Neutrophil (primary cell): ENCODE results near the gene USP20.
A peak's percentile ranks its signal among the peaks of the same experiment; 100 is the strongest.

Source experiments
- H3K27ac ChIP-seq: fragments of 200-600 bp; sonication (generic); 2 replicates; pipeline ENCODE4 v1.5.1; 2016; ENCODE audit warnings: mild to moderate bottlenecking, moderate library complexity
- H3K27me3 ChIP-seq: fragments of 200-600 bp; sonication (generic); 2 replicates; pipeline ENCODE4 v1.6.0; 2016; ENCODE audit warnings: mild to moderate bottlenecking
- H3K36me3 ChIP-seq: fragments of 200-600 bp; sonication (generic); 2 replicates; pipeline ENCODE4 v1.5.1; 2017
- H3K4me1 ChIP-seq, 2 experiments: fragments of 200-600 bp in 1 of 2; sonication (generic) in 1 of 2; 1 replicate in 1 of 2; 2 replicates in 1 of 2; pipeline versions ENCODE4 v1.5.1 to v1.6.1; 2013 to 2016; ENCODE audit warnings: low read depth in 1 of 2, low read length in 1 of 2, mild to moderate bottlenecking in 1 of 2, moderate library complexity in 1 of 2; ENCODE audit not compliant: control insufficient read depth in 1 of 2, insufficient read depth in 1 of 2
- H3K4me3 ChIP-seq, 2 experiments: fragments of 200-600 bp in 1 of 2; sonication (generic) in 1 of 2; 1 replicate in 1 of 2; 2 replicates in 1 of 2; pipeline ENCODE4 v1.5.1; 2013 to 2016; ENCODE audit warnings: low read depth in 1 of 2, low read length in 1 of 2, mild to moderate bottlenecking in 1 of 2, moderate library complexity in 1 of 2
- H3K9me3 ChIP-seq: fragments of 200-600 bp; sonication (generic); 2 replicates; pipeline ENCODE4 v1.5.1; 2016
- CTCF ChIP-seq: fragments of 200-600 bp; sonication (generic); IDR thresholded peaks from 2 replicates; pipeline ENCODE4 v1.5.1; 2016; ENCODE audit warnings: antibody characterized with exemption

USP20 gene

GRCh38 chr9:129801504-129801903 lies 33.8 kb upstream of the USP20 start:
- H3K9me3 ChIP-seq, result no peaks in the 10 kb centered on the region
- no peak overlapping the region for H3K4me3 ChIP-seq
- H3K4me1 ChIP-seq, result peaks cover 30 to 31% of the 10 kb centered on the region in 2 experiments
- peak overlapping the region; percentile 39 for H3K27ac ChIP-seq
- H3K36me3 ChIP-seq, result peaks cover 6% of the 10 kb centered on the region
- TF ChIP-seq CTCF, result no peak
- no peaks in the 10 kb centered on the region for H3K27me3 ChIP-seq

GRCh38 chr9:129802833-129803675 lies 32.2 kb upstream of the USP20 start, which contains the start of gene TOR1B:
Gene TOR1B (plus strand): TSS chr9:129803184. CDS start chr9:129803213, 29 bp downstream.
- Histone ChIP-seq H3K4me1 (peaks cover 44 to 47% of the 10 kb centered on the region in 2 experiments), H3K27ac (peak within 1 kb of the TSS; percentile 96), H3K36me3 (peaks cover 18% of the 10 kb centered on the region), H3K9me3 (no peaks in the 10 kb centered on the region), H3K4me3 (peak within 1 kb of the TSS; percentile 86 to 91), H3K27me3 (no peaks in the 10 kb centered on the region)
- TF ChIP-seq CTCF, result peak; percentile 62

- Histone ChIP-seq H3K4me1 (peaks cover 50 to 53% of the 10 kb centered on the region in 2 experiments), H3K4me3 (peak overlapping the region; percentile 86 to 91), H3K27me3 (no peaks in the 10 kb centered on the region), H3K9me3 (no peaks in the 10 kb centered on the region), H3K27ac (peak overlapping the region; percentile 96), H3K36me3 (peaks cover 20% of the 10 kb centered on the region)
- TF ChIP-seq CTCF, result no peak
Observed at GRCh38 chr9:129803676-129804060, 31.6 kb upstream of the USP20 start.

- no peaks in the 10 kb centered on the region for H3K27me3 ChIP-seq
- peaks cover 44% of the 10 kb centered on the region for H3K36me3 ChIP-seq
- peak overlapping the region; percentile 88 for H3K27ac ChIP-seq
- peak overlapping the region; percentile 42 to 44 for H3K4me3 ChIP-seq
- no peak for TF ChIP-seq CTCF
- peaks cover 63 to 64% of the 10 kb centered on the region in 2 experiments for H3K4me1 ChIP-seq
- H3K9me3 ChIP-seq, result no peaks in the 10 kb centered on the region
Observed at GRCh38 chr9:129806061-129806460, 29.2 kb upstream of the USP20 start.

- Histone ChIP-seq H3K27ac (peak overlapping the region; percentile 73), H3K4me1 (peaks cover 54 to 59% of the 10 kb centered on the region in 2 experiments), H3K36me3 (peaks cover 73% of the 10 kb centered on the region), H3K9me3 (no peaks in the 10 kb centered on the region), H3K27me3 (no peaks in the 10 kb centered on the region), H3K4me3 (no peak overlapping the region)
- TF ChIP-seq CTCF, result no peak
Observed at GRCh38 chr9:129809346-129809745, 25.9 kb upstream of the USP20 start.
